Stimulated activated CD4-positive, alpha-beta T cell treated with anti-CD3 and anti-CD28 coated beads, Interleukin-1b, Interleukin-23, amount 100 ng/mL, for 24 hours (primary cell): Measurements from ENCODE around the gene ADCY2.

Experiments used
- DNase-seq, 4 experiments: peaks; one replicate each; pipeline ENCODE4 v3.0.0-alpha.2; 2020; ENCODE audit warnings: low read depth in 4 of 4, low spot score in 1 of 4

Gene ADCY2

GRCh38 chr5:7717691-7718090 lies 321.8 kb downstream of the ADCY2 start:
- DNase-seq: no peak

DNA sequence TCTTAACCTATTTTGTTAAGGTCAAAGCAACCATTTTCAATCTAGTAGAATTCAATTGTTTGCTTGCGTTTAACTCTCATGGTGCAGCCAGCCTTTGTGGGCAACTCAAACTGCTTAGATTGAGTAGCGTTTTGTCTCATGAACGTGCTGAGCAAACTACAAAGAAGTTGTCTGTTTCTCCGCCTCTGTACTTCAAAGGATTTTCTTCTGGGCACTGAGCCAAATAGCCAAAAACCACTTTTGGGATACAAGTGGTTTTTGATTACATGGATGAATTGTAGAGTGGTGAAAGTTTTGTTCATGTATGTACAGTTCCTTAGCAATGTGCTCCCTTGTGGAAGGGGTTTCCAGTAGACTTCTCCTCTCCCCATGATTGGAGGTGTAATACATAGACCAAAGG lies 332.1 kb downstream of the ADCY2 start:
- DNase-seq: no peak

- no peak for DNase-seq
Measured at GRCh38 chr5:7741415-7742065, 345.6 kb downstream of the ADCY2 start.

DNA sequence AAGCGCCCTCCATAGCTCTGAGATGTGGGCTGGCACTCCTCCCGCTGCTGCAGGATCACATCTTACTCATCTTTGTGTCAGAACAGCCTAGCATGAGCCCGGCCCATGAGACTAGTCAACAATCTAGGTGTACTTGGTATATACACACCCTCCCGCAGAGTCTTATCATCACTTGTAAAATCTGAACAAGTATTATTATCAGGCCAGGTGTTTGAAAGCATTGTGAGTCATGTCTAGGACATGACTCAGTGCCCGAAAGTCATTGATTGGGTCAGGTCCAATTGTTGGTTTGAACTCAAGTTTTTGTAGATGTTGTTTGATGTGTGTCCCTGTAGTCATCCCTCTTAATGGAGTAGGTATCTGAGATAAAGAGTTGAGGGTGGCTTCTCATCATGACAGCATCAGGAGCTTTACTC lies 346.3 kb downstream of the ADCY2 start:
- no peak for DNase-seq

GRCh38 chr5:7745882-7746610 lies 350.1 kb downstream of the ADCY2 start:
- DNase-seq: peak in 3 of 4 experiments; percentile 16 to 27 (median 23)

- DNase-seq: no peak
Measured at GRCh38 chr5:7747728-7748127, 351.8 kb downstream of the ADCY2 start.

GRCh38 chr5:7749626-7750025 lies 353.7 kb downstream of the ADCY2 start:
- DNase-seq: no peak

GRCh38 chr5:7751874-7752273 lies 355.9 kb downstream of the ADCY2 start:
- no peak for DNase-seq

GRCh38 chr5:7753181-7753580 lies 357.2 kb downstream of the ADCY2 start:
- no peak for DNase-seq

DNA sequence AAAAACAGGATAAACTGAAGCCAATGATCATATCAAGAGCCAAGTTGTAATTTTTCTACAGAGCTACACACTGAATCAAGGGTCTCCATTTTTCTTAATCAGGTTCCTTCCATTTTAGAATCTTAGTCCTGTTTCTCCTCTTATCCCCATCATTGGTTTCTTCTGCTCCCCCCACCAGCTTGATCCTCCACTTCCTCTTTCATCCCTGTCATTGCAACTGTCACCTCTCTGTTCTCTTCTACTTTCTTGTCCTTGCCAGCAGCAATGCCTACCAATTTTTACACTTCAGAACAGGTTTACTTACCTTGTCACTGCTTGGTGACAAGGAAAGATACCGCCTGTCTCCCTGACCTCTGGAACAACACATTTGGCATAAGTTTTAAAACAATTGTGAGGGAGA lies 357.7 kb downstream of the ADCY2 start:
- DNase-seq: no peak

- DNase-seq: no peak
Measured at GRCh38 chr5:7754490-7754889, 358.6 kb downstream of the ADCY2 start.

DNA sequence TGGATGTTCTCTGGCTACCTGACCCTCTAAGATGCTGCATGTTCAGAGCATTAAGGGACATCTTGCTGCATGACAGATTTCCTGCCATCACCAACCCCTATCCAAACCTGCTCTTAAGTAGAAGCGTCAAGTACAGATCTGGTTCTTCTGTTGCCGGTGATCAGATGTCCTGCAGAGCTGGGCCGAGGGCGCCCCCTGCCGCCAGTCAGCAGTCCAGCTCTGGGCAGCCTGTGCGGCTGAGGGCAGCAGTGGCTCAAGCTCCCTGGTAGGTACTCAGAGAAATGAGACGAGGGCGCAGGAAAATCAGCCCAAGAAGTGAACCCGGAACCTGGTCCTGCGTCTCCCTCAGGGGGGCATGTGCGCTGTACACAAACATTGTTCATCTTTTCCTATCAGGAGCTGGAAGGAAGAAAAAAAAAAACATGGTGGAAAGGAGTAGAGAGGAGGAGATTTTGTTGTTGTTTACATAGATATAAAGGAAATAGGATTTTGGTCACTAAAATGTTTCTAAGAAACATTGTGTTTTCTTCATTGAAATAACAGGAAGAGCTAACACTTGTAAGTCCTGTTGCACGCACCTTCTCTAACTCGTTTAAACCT lies 359.2 kb downstream of the ADCY2 start:
- DNase-seq: peak in 1 of 4 experiments; percentile 15

GRCh38 chr5:7755958-7756357 lies 360.0 kb downstream of the ADCY2 start:
- no peak for DNase-seq

- no peak for DNase-seq
Measured at GRCh38 chr5:7756453-7756852, 360.5 kb downstream of the ADCY2 start.

- DNase-seq: no peak
Measured at GRCh38 chr5:7759257-7759871, 363.4 kb downstream of the ADCY2 start.

DNA sequence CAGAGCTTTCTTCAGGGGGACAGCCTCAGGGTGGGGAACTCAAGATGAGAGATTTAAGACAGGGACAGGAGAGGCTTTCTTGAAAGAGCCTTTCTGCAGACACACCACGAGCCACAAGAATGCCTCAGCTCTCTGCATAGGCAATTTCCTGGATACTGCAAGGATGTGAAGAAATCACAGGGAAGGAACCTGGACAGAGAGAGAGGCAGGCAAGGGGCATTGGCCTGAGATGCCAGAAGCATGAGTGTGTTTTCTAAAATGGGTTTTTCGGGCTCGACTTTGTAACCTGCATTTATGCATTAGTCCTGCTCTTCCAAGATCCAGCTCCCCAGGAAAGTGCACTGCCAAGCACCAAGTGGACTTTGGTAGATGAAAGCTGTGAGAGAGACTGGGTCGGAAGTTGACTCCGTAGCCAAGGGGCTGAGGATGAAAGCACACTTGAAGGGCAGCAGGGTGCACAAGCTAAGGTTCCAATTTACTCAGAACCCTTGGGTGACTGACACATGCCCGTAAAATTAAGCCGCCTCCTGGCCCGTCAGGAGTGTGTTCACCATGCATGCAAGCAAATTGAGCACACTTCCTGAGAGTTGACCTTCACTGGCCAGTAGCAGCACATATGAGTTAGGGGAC lies 364.1 kb downstream of the ADCY2 start:
- no peak for DNase-seq

DNA sequence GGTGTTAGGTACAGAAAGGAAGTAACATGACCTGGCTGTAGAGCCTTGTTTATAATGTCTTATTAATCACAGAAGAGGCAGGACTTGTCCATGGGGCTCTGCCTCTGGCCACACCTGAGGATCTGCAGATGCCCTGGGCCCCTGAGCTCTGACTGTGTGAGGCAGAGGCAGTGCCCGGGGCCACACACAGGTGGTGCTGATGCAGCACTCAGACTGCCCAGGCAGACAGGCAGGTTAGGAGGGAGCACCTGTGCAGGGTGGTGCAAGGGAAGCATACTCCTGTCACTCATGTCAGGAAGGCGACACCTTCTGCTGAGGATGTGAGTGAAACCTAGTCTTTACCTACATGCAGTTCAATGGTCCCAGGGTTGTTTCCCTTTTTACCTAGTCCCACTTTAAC lies 366.3 kb downstream of the ADCY2 start:
- no peak for DNase-seq

DNA sequence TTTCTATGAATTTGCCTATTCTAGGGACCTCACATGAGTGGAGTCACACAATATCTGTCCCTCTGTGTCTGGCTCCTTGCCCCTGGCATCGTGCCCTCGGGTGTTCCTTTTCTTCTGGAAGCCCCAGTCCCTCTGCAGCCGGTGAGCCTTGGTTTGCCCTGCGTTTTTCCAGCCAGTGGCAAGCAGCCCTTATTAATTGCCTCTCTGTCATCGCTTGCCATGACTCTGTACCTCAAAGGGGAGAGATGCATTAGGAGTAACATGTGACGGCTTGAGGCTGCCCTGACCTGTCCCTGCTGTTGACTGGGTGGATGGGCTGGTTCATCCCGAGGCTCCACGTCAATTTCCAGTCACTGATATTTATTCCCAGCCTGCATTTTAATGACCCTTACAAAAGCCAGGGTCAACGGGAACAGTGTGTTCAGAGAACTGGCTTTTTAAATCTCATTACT lies 367.7 kb downstream of the ADCY2 start:
- DNase-seq: no peak

DNA sequence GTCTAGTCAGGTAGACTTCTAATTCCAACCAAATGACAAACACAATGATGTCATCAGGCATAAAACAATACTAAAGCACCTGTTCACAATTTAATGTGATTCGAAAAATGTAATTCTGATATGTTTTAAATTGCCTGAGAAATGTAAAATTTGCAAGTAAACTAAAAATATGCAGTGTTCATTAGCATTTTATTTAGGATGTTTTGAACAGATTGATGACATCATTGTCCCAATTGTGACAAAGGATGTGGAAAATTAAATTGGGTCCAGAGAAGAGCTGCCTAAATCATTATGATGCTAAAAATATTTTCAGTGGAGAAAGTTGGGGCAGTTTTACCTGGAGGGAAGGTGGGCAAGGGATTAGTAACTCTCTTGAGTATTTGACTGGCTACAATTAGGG lies 368.5 kb downstream of the ADCY2 start:
- no peak for DNase-seq

- DNase-seq: no peak
Measured at GRCh38 chr5:7770436-7770835, 374.5 kb downstream of the ADCY2 start.

DNA sequence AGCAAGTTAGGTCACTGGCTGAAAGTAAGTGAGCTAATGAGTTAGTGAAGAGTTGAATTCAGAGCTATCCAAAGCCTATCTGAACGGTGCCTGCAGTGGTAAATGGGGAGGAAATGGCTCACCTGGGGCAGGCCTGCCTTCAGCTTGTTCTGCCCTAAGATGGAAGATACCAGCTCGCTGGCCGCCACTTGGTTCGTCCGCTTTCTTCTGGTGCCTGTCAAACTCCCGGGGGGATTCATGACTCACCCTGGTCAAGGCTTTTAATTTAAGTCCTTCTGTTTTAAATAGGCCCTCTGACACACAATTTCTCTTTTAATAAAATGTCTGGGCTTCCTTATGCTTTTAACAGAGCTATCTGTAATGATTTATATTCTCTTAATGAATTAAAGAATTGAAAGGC lies 376.2 kb downstream of the ADCY2 start:
- no peak for DNase-seq
